Gastrocnemius medialis (tissue), 4 donors: Measurements from ENCODE around the gene PPP2R5E. TPM values are rescaled to one million over a fixed set of nuclear protein-coding genes. Genes with fewer than 3 reads are reported as not detected.

Experiments used
- ATAC-seq, 2 donors: fragments of 150-250 bp; one replicate each; pipeline ENCODE4 v1.9.1; 2016
- DNase-seq, 2 donors: peaks; one replicate each; pipeline ENCODE4 v3.0.0-alpha.2; 2019
- H3K27ac ChIP-seq, 4 donors: fragments of 200-600 bp; sonication (generic); 1 replicate in 1 of 4; 2 replicates in 3 of 4; pipeline ENCODE4 v1.5.1; 2016 to 2018; ENCODE audit warnings: mild to moderate bottlenecking in 2 of 4, moderate library complexity in 1 of 4
- H3K27me3 ChIP-seq, 3 donors: fragments of 200-600 bp; sonication (generic) in 2 of 3; 1 replicate in 1 of 3; 2 replicates in 2 of 3; pipeline versions ENCODE4 v1.5.1 to v1.6.0; 2016 to 2019; ENCODE audit warnings: mild to moderate bottlenecking in 1 of 3, moderate library complexity in 1 of 3
- H3K36me3 ChIP-seq, 2 donors: fragments of 200-600 bp; sonication (generic) in 1 of 2; one replicate each; pipeline ENCODE4 v1.5.1; 2017 to 2018
- H3K4me1 ChIP-seq, 2 donors: fragments of 200-600 bp; sonication (generic) in 1 of 2; one replicate each; pipeline ENCODE4 v1.5.1; 2016 to 2017; ENCODE audit warnings: mild to moderate bottlenecking in 2 of 2
- H3K4me3 ChIP-seq, 4 donors: fragments of 200-600 bp; sonication (generic) in 3 of 4; 1 replicate in 1 of 4; 2 replicates in 3 of 4; pipeline ENCODE4 v1.5.1; 2016 to 2019; ENCODE audit warnings: mild to moderate bottlenecking in 2 of 4
- H3K9me3 ChIP-seq, 3 donors: fragments of 200-600 bp; sonication (generic) in 2 of 3; 1 replicate in 1 of 3; 2 replicates in 2 of 3; pipeline ENCODE4 v1.5.1; 2016 to 2019
- POLR2A ChIP-seq, 2 donors: fragments of 450-650 bp; IDR thresholded peaks; one replicate each; pipeline ENCODE4 v1.6.1; 2017; ENCODE audit warnings: antibody characterized with exemption in 2 of 2, mild to moderate bottlenecking in 2 of 2, moderate library complexity in 2 of 2
- in situ Hi-C, 4 donors: fragments of 200-750 bp; cut with MboI; loops; one replicate each; pipeline versions ENCODE4 v1.15.0 to v1.8.0; 2017; ENCODE audit warnings: low sequenced_read_pairs in 4 of 4
- intact Hi-C: fragments of 100-400 bp; cut with DNase I; formaldehyde crosslinking; loops from one replicate; pipeline ENCODE4 v1.15.1; 2023; ENCODE audit warnings: low total_unique reads
- total RNA-seq, 4 donors: library from RNA; depleted of rRNA; stranded (reverse); fragments of >200 nt; gene quantifications; one replicate each; pipeline versions ENCODE4 v1.1.0 to v1.2.3, GENCODE V29; 2016
- TF ChIP-seq, protein P1 (sequence below), 5 experiments: fragments of 450-650 bp in 3 of 5; fragments of 200-600 bp in 2 of 5; sonication (generic) in 2 of 5; IDR thresholded peaks in 4 of 5; conservative IDR thresholded peaks in 1 of 5; 1 replicate in 4 of 5; 2 replicates in 1 of 5; pipeline ENCODE4 v1.5.1; 2016 to 2019; ENCODE audit warnings: antibody characterized with exemption in 5 of 5, mild to moderate bottlenecking in 3 of 5, moderate library complexity in 3 of 5

Gene PPP2R5E
- total RNA-seq, 4 donors from 2014 or later, result 14.6 to 25.8 (median 22.3) TPM

DNA sequence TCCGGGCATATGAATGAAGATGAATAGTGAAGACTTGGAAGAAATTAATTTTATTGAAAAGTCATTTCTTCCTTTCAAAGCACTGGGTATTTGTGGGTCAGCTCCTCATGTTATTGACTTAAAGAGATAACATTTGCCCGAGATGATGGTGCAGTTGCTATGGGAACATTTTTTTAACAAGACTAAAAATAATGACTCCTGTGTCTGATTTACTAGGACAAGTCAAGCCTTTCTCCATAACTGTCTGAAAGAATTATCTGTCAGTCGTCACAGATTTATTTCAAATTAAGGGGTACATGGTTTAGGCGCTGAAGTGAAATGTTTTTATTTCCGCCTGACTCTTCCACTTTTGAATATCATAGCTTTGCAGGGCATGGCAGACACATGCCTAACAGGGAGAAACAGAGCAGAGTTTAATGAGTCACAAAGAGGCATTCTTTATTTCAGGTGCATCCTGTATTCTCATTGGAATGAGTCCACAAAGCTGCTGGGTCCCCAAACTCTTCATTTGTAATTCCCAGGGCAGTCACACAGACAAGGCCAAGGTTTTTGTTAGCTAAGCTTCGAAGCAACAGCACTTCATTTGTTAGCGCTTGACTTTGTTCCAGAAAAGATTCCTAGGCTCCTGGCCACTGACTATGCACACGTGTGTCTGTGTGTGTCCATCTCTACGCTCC is 220.1 kb downstream of the PPP2R5E start:
- DNase-seq, result no peak
- Histone ChIP-seq H3K36me3 (no peaks in the 10 kb centered on the region), H3K27me3 (no peaks in the 10 kb centered on the region), H3K4me1 (no peaks in the 10 kb centered on the region), H3K9me3 (no peaks in the 10 kb centered on the region), H3K4me3 (no peak overlapping the region), H3K27ac (no peak overlapping the region)
- intact Hi-C loops, result no loop called here
- in situ Hi-C loops, result no loop called here
- no peak for TF ChIP-seq POLR2A (IDR thresholded peaks at IDR 0.05)
- ATAC-seq, result no peak

- no peak for ATAC-seq
- Histone ChIP-seq H3K27me3 (no peaks in the 10 kb centered on the region), H3K36me3 (no peaks in the 10 kb centered on the region), H3K9me3 (no peaks in the 10 kb centered on the region), H3K4me1 (no peaks in the 10 kb centered on the region), H3K27ac (no peak overlapping the region), H3K4me3 (no peak overlapping the region)
- TF ChIP-seq, protein P1, sequence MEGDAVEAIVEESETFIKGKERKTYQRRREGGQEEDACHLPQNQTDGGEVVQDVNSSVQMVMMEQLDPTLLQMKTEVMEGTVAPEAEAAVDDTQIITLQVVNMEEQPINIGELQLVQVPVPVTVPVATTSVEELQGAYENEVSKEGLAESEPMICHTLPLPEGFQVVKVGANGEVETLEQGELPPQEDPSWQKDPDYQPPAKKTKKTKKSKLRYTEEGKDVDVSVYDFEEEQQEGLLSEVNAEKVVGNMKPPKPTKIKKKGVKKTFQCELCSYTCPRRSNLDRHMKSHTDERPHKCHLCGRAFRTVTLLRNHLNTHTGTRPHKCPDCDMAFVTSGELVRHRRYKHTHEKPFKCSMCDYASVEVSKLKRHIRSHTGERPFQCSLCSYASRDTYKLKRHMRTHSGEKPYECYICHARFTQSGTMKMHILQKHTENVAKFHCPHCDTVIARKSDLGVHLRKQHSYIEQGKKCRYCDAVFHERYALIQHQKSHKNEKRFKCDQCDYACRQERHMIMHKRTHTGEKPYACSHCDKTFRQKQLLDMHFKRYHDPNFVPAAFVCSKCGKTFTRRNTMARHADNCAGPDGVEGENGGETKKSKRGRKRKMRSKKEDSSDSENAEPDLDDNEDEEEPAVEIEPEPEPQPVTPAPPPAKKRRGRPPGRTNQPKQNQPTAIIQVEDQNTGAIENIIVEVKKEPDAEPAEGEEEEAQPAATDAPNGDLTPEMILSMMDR (IDR thresholded peaks at IDR 0.05 in 4 of 5, conservative IDR thresholded peaks at IDR 0.05 in 1 of 5), result no peak
- no peak for TF ChIP-seq POLR2A (IDR thresholded peaks at IDR 0.05)
- intact Hi-C loops, result no loop called here
- in situ Hi-C loops, result no loop called here
- DNase-seq, result no peak
Measured at GRCh38 chr14:63322472-63322871, 220.7 kb downstream of the PPP2R5E start.

Other genes starting within 250 kb of the PPP2R5E start
- gene GPHB5, start 224.4 kb downstream of the PPP2R5E start, total RNA-seq, result not detected
- 1 to 10 TPM; 3.5 to 6.2 (median 5.1) TPM for gene WDR89, start 98.5 kb upstream of the PPP2R5E start, total RNA-seq
- 10 to 100 TPM in 1 of 4 donors, 1 to 10 TPM in 3; 3.5 to 11.3 (median 8.1) TPM for gene SGPP1, start 184.7 kb upstream of the PPP2R5E start, total RNA-seq